Measurements from ENCODE around the gene RYR2.

The RYR2 gene

DNA sequence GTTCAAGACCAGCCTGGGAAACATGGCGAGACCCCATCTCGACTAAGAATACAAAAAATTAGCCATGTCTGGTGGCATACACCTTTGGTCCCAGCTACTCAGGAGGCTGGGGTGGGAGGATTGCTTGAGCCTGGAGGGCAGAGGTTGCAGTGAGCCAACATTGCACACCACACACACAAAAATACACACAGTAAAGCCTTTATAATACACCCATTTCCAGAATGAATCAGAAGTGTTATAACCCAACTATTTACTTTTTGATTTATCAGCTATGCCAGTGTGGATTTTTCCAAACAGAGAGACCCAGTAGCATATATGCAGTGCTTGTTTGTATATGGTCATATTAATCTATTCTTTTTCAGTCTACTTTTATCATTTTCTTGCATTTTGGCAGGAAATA, 648.7 kb downstream of the RYR2 start:
- no peak for DNase-seq

DNA sequence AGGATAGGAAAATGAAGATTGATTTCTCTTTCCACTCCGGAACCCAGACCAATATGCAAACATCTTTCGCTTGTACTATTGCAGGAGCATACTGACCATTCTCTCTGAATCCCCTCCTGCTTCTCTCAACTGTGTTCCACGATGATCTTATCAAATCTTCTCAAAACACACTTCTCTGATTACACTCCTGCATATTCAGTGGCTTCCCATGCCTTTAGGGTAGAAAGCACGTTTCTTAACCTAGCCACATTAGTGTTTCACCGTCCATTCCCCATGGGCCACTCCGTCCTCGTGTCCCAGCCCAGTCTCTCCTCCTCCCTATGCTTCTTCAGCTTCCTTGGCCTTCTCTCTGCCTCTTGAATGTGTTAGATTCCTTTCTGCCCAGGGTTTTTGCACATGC, 650.3 kb downstream of the RYR2 start:
- DNase-seq = no peak

DNA sequence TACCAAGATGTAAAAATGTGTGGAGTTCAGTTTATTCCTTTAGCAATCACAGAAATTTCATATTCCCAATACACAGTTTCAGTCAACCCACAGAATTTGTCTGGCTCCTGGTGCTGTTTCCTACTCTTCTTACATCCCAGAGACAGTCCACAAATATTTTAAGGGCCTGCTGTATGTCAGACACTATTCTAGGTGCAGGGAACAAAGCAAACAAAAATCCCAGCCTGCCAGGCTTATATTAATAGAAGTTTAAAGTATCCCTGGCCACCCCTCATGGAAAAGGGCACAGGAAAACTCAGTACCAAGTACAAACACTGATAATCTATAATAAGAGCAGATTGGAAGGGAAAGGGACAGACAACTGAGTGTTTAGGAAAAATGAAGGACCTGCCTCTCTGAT, 653.9 kb downstream of the RYR2 start:
- no peak for DNase-seq

DNA sequence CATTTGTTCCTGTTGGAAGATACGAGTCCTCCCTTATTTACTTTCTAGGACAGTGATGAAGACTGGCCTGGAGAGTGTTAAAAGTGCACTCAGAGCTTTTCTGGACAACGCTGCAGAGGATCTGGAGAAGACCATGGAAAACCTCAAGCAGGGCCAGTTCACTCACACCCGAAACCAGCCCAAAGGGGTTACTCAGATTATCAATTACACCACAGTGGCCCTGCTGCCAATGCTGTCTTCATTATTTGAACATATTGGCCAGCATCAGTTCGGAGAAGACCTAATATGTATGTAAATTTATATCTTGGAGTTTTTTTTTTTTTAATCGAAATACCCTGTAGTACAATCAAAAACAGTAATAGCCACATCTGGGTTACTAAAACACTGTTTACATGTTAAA, 658.2 kb downstream of the RYR2 start:
- DNase-seq = no peak

DNA sequence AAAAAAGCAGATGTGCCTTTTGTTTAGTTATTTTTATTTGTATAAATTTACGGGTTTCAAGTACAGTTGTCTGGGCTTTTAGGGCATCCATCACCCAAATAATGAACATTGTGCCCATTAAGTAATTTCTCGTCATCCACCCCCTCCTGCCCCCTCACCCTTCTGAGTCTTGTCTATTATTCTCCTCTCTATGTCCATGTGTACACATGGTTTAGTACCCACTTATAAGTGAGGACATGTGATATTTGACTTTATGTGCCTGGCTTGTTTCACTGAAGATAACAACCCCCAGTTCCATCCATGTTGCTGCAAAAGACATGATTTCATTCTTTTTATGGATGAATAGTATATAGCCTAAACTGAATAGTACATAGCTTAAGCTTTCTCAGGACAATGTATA, 659.5 kb downstream of the RYR2 start:
- DNase-seq = no peak

DNA sequence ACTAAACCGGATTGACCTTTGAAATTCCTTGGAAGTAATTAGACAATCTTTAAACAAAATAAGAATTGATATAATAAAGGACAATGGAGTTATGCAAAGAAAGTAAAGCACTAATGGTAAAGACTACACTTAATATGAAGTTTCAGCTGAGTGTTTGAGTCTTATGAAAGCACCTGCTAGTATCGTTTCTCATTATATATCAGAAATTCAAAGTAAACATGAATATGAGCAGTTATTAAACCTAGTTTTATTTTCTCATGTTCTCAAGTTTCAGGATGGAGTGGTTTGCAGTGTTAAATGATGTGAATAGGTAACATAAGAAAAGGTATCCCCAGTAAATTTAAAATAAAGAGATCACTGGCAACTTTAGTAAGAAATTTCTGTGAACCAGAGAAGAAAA, 660.2 kb downstream of the RYR2 start:
- no peak for DNase-seq

DNA sequence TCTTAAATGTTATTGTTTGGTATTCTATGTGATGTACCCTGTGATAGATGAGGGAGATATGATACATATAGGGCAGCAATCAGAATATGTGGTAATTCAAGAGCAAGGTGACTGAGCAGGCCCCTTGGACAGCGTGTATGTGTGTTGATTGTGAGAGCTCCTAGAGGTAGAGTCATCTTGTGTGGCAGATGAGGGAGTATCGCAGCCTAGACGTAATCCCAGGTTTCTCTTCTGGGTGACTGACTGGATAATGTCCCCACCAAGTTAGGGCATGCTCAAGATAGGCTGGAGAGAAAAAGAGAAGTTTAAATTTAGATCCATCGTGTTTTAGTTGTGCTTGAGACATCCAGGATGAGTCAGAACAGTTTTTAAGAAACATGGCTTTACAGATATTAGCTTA, 663.5 kb downstream of the RYR2 start:
- DNase-seq = no peak

DNA sequence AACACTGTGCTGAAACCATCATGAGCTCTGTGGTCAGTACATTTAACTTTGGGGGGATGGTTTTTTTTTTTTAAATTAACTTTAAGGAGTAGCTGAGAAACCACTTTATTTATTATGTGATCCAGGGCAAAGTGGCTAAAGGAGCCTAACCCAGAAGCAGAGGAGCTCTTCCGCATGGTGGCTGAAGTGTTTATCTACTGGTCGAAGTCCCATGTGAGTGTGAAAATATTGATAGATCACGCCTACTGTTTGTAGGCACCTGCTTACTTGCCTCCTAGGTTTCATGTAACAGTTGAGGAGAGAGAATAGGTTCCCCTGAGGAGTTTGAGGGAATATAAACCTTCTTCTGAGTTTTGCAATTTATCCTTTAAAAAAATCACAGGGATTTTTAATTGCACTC, 667.4 kb downstream of the RYR2 start:
- no peak for DNase-seq

DNA sequence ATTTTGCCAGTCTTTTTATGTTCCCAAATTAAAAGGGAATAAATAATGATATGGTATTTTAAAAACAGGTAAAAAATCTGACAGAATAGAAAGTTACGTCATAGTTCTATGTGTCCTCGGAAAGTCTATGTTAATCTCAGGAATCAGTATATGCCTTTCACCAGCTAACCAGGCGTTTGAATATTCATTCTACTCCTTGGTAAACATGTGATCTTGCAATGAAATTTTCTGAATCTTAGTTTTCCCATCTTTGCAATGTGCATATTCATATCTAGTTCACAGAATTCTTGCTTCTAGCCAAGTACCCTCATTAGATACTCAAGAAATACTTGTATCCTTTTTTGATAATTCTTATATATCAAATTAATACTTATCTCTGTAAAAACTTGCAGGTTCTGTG, 669.3 kb downstream of the RYR2 start:
- DNase-seq = no peak

DNA sequence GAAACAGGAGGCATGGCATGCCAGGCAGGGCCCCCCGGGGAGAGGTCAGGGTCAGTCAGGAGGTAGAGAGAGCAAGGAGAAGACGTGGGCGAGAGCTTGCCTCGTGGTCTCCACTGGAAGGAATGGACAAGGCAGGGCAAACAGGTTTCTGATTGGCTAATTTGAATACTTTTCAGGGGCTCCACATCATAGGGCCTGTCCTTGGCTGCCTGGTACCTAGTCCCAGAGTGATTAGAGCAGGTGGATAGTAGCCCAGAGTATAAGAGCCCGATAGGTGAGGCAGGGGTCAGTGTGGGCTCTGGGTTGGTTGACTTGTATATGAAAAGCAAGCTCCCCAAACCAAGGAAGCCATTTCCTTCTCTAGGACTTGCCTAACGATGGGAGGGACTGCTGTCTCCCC, 670.1 kb downstream of the RYR2 start:
- no peak for DNase-seq

DNA sequence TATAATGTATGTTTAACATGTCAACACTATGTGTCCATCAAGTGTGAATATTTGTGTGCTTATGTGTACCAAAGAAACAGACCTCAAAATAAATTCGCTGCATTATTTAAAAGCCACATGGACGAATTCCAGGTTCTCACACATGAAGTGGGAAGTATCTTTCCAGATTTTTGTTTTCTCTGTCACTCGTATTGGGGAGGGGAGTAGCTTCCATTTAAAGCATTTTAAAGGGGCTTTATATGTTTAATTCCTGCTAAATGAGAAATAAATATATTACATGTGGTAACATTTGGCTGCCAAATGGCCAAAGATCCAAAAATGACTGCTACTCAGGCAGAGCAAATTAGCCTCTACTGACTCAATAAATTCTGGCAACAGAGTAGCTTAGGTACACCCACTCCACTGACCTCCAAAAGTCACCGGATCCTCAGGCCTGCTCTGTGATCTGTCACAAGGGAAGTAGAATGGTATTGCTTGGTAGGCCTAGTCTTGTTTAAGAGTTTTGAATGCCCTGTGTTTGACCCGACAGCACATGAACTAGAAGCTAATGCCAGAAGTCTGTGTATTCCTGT, 670.7 kb downstream of the RYR2 start:
- no peak for DNase-seq

DNA sequence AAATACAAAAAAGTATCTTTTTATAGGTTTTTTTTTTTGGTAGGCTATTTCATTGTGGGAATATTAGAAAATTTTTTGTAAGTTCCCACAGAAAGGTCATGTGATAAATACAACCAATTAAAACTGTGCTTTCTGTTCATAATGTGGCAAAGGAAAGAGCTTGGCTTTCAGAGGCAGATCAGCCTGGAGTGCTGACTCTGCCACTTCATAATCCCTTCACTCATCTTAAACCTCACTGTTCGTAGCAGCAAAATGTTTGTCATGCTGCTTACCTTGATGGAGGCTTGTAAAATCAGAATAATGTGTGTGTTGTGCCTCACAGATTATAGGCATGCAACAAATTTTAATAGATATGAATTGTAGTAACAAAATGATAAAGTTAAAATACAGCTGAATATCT, 671.9 kb downstream of the RYR2 start:
- no peak for DNase-seq

DNA sequence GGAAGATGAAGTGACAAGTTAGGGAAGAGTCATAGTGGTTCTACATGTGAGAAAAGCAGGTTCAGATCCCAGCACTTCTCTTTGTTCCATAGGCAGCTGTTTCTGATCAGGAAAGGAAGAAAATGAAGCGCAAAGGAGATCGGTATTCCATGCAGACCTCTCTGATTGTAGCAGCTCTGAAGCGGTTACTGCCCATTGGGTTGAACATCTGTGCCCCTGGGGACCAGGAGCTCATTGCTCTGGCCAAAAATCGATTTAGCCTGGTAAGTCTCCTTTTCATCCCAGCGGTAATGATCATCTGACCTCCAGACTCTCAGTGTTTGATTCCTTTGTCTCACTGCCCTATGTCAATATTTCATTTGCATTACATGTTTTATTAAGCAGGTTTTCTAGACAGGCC, 675.1 kb downstream of the RYR2 start:
- DNase-seq = no peak

DNA sequence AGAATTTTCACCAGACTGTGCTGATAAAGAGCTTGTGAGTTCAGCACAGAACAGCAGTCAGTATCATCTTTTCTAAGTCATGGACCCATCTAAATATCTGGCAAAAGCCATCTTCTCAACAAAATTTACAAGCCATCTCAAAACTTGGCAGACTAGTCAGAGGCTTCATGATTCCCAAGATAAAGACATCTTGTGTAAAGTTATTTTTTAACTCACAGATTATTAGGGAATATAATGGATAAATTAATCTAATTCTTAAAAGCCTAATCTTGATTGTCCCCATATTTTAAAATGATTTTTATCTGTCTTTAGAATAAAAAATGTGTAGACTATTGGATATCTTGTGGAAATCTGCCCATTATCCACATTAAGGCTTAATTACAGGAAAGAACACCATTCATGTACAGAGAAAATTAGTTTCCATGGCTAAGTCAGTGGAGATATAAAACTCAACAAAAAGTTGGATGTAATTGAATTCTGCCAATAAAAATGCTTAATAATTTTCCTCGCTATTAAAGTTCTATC, 688.9 kb downstream of the RYR2 start:
- no peak for DNase-seq

DNA sequence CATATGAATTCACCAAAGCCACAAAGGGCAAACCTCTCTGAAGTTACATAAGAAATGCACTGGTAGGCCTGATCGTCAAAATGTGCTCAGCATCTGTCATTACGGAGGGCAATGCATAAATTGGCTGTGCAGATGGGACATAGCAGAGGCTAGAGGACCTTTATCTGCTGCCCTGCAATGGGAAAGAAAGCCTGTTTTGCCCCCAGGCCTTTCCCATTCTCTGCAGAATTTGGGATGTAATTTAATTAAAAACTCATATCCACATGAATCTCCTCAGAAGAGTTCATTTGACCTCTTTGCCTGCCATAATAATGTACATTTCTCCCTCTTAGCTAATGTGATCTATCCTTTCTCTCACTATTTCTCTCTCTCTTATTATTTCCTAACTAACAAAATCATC, 690.7 kb downstream of the RYR2 start:
- DNase-seq = no peak

DNA sequence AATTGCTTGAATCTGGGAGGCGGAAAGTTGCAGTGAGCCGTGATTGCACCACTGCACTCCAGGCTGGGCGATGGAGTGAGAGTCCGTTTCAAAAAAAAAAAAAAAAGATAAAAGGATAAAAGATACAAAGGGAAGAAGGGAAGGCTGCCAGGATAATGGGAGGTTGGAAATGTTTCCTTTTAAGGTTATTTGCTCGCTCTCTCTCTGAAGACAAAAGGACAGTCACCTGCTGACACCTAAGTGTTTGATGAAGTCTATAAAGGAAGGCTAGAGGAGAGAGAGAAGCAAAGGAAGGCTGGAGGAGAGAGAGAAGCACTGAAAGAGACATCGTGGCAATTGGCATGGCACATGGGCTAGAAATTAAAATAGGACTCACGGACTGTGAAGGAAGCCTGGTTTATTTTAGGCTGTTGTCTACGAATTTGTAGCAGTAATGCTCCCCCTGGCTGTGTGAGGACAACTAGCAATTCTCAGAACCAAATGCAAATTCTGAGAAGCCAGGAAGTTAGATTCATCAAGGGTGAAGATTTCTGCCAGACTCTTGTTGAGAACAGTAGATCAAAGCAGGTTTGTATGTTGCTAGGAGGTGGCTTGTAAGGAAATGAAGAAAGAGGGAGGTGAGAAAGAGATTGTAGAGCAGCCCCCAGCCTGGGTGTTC, 694.5 kb downstream of the RYR2 start:
- no peak for DNase-seq

DNA sequence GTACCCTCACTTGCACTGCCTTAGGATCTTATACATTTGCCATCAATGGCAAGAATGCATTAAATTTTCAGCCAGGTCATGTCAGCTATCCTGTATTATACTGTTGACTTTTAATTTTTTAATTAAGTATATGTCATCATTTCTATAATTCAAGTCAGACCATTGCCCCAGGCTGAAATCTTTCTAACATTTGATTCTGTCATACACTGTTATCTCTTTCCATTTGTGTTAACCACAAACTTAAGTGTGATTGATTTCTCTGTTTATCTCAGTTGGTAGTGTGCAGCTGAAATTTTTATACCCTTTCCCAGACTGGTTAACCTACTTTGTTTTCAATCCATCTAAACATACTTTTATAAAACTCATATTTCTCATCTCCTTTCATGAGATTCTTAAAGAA, 695.5 kb downstream of the RYR2 start:
- no peak for DNase-seq

DNA sequence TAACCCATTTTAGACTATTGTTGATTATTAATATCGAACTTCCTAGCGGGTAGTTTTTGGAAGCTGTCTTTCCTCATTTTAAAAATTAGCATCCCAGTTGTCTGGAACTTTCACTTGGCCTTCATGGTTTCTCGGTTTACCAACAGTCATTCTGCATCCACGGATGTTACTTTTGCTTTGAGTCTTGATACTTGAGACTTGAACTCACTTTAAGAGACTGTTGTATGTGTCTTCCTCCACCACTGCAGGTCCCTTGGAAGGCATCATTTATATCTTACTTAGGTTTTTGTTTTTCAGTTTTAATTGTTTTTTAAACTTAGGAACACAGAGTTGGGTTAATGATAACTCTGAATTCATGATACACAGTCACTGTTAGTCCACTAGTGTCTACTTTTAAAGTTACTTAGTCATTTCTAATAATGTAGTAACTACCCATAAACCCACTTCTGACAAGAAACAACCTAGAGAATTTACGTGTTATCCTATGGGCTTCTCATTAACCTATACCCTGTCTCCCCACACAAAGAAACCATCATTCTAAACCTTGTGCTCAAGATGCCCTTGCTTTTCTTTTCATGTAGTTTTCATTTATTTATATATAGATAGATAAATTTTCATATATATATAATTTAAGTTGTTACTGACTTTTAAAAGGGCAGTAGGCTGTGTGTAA, 696.1 kb downstream of the RYR2 start:
- DNase-seq = no peak

DNA sequence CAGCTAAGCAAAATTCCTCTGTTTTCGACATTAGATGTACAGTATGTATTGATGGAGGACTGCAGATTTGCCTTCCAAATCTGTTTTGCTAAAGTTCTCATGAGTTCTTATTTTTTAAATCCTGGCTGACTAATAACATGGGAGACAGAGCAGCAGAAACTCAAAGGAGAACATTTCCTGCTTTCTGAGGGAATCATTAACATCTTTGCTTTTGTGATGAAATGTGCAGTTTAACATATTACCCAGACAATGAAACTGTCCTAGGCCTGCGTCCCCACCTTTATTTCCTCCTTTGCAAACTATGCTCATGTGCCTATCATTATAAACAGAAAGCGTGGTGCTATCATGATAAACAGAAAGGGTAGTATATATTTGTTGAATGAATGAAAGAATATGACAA, 698.9 kb downstream of the RYR2 start:
- no peak for DNase-seq

DNA sequence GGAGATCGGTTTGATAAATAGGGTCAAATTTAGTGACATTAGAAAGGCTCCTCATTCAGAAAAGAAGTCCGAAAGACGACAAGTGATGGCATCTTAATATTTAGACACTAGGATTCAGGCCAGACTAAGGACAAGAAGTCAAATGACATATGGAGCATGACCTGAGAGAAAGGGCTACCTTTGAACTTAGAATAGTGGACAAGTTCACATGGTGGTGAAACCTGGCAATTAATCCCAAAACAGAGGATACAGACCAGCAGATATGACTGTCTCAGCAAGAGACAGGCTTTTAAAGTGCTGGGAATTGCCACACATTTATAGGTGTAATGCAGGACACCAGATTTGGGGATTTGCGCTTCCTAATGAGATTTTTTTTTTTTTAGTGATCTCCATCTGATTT, 703.6 kb downstream of the RYR2 start:
- DNase-seq = no peak

DNA sequence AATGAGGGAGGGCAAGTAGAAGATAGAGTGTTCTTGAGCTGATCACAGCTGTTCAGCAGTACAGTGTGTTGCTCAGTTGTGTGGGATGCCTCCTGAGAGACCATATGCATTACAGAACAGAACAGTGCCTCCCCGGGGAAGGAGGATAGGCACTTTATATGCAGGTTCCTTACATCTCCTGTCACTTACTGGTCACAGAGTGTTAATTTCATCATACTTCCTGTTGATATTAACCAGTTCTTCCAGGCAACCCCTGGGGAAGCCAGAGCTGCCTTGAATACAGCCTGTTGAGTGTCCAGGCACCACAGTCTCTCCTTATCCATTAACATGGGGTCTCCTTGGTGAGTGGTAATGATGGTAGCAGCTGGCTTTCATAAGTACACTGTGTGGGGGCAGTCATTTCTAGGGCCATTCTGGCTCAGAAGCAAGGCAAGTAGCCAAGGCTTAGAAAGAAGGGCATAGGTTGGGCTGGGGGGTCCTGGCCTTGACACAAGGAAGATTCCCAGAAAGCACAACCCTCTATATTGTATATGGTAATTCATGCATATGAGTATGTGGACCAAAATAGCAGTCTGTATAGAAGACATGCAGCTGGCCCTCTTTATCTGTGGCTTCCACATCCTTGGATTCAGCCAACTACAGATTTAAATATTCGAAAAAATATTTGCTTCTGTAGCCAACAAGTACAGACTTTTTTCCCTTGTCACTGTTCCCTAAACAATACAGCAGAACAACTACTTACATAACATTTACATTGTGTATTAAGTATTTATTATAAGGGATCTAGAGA, 706.4 kb downstream of the RYR2 start:
- no peak for DNase-seq

DNA sequence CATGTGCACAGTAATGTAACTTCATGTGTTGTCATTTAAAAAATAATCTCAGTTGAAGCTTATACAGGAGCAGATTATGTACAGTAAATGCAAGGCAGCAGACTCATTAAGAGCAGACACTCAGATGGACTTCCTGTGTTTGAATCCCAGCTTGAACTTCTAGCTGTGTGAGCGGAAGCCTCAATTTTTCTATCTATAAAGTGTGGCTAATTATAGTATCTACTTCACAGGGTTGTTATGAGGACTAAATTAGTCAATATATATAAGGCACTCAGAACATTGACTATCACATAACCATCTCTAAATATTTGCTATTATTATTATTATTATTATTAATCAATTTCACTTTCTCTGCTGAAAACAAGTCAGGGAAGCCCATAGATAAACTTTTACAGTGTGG, 707.1 kb downstream of the RYR2 start:
- DNase-seq = no peak

DNA sequence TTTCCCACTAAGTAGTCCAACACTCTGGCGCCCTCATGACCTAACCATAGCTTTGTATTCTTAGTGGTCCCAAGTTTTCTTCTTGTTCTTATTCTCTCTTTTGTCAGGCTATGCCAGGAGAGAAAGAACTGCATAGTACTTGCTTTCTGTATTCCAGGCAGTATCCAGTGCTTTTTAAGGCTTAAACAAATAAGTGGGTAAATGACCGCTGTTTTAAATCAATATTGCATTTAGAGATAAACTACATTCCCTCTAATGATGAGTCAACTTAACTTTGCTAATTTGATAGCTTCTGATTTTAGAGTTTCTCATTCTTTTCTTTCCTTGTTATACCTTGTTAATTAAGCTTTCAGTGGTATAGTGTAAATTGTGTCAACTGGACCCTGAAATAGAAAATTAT, 709.1 kb downstream of the RYR2 start:
- DNase-seq = no peak

DNA sequence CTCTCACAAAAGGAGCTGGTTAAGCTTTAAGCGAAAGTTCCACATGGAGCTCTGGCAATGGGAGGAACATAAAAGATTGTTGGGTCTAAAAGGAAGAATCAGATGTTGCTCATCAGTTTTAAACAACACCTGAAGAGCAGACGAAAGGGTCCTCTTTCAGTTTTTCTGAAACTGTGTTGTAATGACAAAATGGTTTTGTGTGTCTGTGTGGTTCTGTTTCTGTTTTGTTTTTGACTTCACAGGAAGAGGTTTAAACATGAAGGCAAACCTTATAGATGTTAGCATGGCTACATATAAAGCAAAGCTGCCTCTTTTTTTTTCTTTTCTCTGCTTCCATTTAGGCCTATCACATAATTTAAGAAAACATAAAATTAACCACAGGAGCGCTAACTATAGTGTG, 712.6 kb downstream of the RYR2 start:
- no peak for DNase-seq
